ENCODE measurements around the gene NOP10. TPM values are rescaled to one million over a fixed set of nuclear protein-coding genes. Genes with fewer than 3 reads are reported as not detected.

Gene NOP10
- total RNA-seq, 1 donor from 2014 or later, result 143 TPM

GRCh38 chr15:34365836-34366235 lies 22.9 kb upstream of the NOP10 start:
- H3K4me3 Mint-ChIP-seq, result peak overlapping the region; percentile 98

GRCh38 chr15:34365091-34365825 lies 22.3 kb upstream of the NOP10 start:
- Mint-ChIP-seq H3K27me3 (no peaks in the 10 kb centered on the region), H3K36me3 (peaks cover 15% of the 10 kb centered on the region), H3K27ac (no peak overlapping the region), H3K4me3 (peak overlapping the region; percentile 98), H3K9me3 (no peaks in the 10 kb centered on the region), H3K4me1 (ENCODE audit: unreplicated experiment) (peaks cover 37% of the 10 kb centered on the region)
- no peak for TF ChIP-seq CTCF (conservative IDR thresholded peaks at IDR 0.05)
- DNase-seq (ENCODE audit: extremely low spot score, unreplicated experiment), result no peak

More at GRCh38 chr15:34365836-34366235, 22.9 kb upstream of the NOP10 start:
- H3K4me1 Mint-ChIP-seq (ENCODE audit: unreplicated experiment), result peaks cover 35% of the 10 kb centered on the region
- H3K27me3 Mint-ChIP-seq, result no peaks in the 10 kb centered on the region
- peaks cover 13% of the 10 kb centered on the region for H3K36me3 Mint-ChIP-seq
- peak overlapping the region; percentile 74 for H3K27ac Mint-ChIP-seq
- no peak for DNase-seq (ENCODE audit: extremely low spot score, unreplicated experiment)
- no peaks in the 10 kb centered on the region for H3K9me3 Mint-ChIP-seq
- no peak for TF ChIP-seq CTCF (conservative IDR thresholded peaks at IDR 0.05)

- peaks cover 21% of the 10 kb centered on the region for H3K36me3 Mint-ChIP-seq
- H3K4me1 Mint-ChIP-seq (ENCODE audit: unreplicated experiment), result peaks cover 33% of the 10 kb centered on the region
- H3K9me3 Mint-ChIP-seq, result no peaks in the 10 kb centered on the region
- no peak for DNase-seq (ENCODE audit: extremely low spot score, unreplicated experiment)
- no peak overlapping the region for H3K27ac Mint-ChIP-seq
- peak overlapping the region; percentile 52 for H3K4me3 Mint-ChIP-seq
- H3K27me3 Mint-ChIP-seq, result no peaks in the 10 kb centered on the region
- TF ChIP-seq CTCF (conservative IDR thresholded peaks at IDR 0.05), result no peak
Measured at GRCh38 chr15:34364041-34364440, 21.1 kb upstream of the NOP10 start.

GRCh38 chr15:34362047-34362773 lies 19.3 kb upstream of the NOP10 start:
- H3K4me1 Mint-ChIP-seq (ENCODE audit: unreplicated experiment), result peaks cover 28% of the 10 kb centered on the region
- H3K27me3 Mint-ChIP-seq, result no peaks in the 10 kb centered on the region
- H3K9me3 Mint-ChIP-seq, result no peaks in the 10 kb centered on the region
- no peak for DNase-seq (ENCODE audit: extremely low spot score, unreplicated experiment)
- peak overlapping the region; percentile 20 for H3K4me3 Mint-ChIP-seq
- H3K27ac Mint-ChIP-seq, result peak overlapping the region; percentile 15
- peaks cover 25% of the 10 kb centered on the region for H3K36me3 Mint-ChIP-seq
- TF ChIP-seq CTCF (conservative IDR thresholded peaks at IDR 0.05), result no peak

- Mint-ChIP-seq H3K27ac (peak overlapping the region; percentile 93), H3K4me3 (no peak overlapping the region), H3K9me3 (no peaks in the 10 kb centered on the region), H3K36me3 (peaks cover 25% of the 10 kb centered on the region), H3K4me1 (ENCODE audit: unreplicated experiment) (peaks cover 28% of the 10 kb centered on the region), H3K27me3 (no peaks in the 10 kb centered on the region)
- DNase-seq (ENCODE audit: extremely low spot score, unreplicated experiment), result no peak
- no peak for TF ChIP-seq CTCF (conservative IDR thresholded peaks at IDR 0.05)
Measured at GRCh38 chr15:34361278-34361677, 18.3 kb upstream of the NOP10 start.
